OCI-LY3 (cell line): ENCODE measurements around the gene DCTN1.
"Not testable (repeated sequence)": the region's sequence is repeated elsewhere in the genome, so short reads cannot be mapped to it uniquely, and the experiment has no call there.

ENCODE experiments used
- H2AFZ ChIP-seq: fragments of 200-600, 300-600 bp; shearing (Covaris generic); 2 replicates; pipeline ENCODE4 v1.6.0; 2014; ENCODE audit warnings: antibody characterized with exemption, low read depth, low read length
- H3K27ac ChIP-seq: fragments of 200-600, 300-600 bp; sonication (generic); 2 replicates; pipeline ENCODE4 v1.5.1; 2014; ENCODE audit warnings: mild to moderate bottlenecking, low read length, moderate library complexity, mixed read lengths
- H3K27me3 ChIP-seq: fragments of 200-600, 300-600 bp; sonication (generic); 2 replicates; pipeline ENCODE4 v1.6.1; 2014; ENCODE audit warnings: low read depth, low read length, mixed read lengths
- H3K36me3 ChIP-seq: fragments of 200-600, 300-600 bp; sonication (generic); replicated peaks from 2 replicates; pipeline ENCODE3; 2014; ENCODE audit warnings: low read depth, low read length, mixed read lengths
- H3K4me1 ChIP-seq: fragments of 300-600, 200-600 bp; sonication (generic); 2 replicates; pipeline ENCODE4 v1.6.1; 2014; ENCODE audit warnings: low read length, mixed read lengths
- H3K4me2 ChIP-seq: fragments of 200-600, 300-600 bp; sonication (generic); 2 replicates; pipeline ENCODE4 v1.6.1; 2014; ENCODE audit warnings: low read length, mixed read lengths
- H3K4me3 ChIP-seq: fragments of 300-600, 200-600 bp; sonication (generic); 2 replicates; pipeline ENCODE4 v1.5.1; 2014; ENCODE audit warnings: antibody characterized with exemption, mild to moderate bottlenecking, low read length, moderate library complexity
- H3K79me2 ChIP-seq: fragments of 300-600, 200-600 bp; shearing (Covaris generic); 2 replicates; pipeline ENCODE4 v1.6.1; 2014; ENCODE audit warnings: mild to moderate bottlenecking, low read length, mixed read lengths
- H3K9ac ChIP-seq: fragments of 300-600, 200-600 bp; shearing (Covaris generic); 2 replicates; pipeline ENCODE4 v1.6.0; 2014; ENCODE audit warnings: mild to moderate bottlenecking, low read length, moderate library complexity
- H3K9me3 ChIP-seq: fragments of 200-600, 300-600 bp; shearing (Covaris generic); 2 replicates; pipeline ENCODE4 v1.6.1; 2014; ENCODE audit warnings: low read length, mixed read lengths; ENCODE audit not compliant: insufficient read depth
- H4K20me1 ChIP-seq: fragments of 200-600, 300-600 bp; sonication (generic); 2 replicates; pipeline ENCODE4 v1.6.1; 2016; ENCODE audit warnings: low read length, mixed read lengths; ENCODE audit not compliant: insufficient read depth
- CTCF ChIP-seq: fragments of 200-600, 300-600 bp; sonication (generic); IDR thresholded peaks from 2 replicates; pipeline ENCODE4 v1.5.1; 2014; ENCODE audit warnings: antibody characterized with exemption, low read length, low read depth
- EZH2phosphoT487 ChIP-seq: fragments of 200-600 bp; shearing (Covaris generic); IDR thresholded peaks from 2 replicates; pipeline ENCODE4 v1.6.1; 2018; ENCODE audit warnings: antibody characterized with exemption, mixed run types, low read depth

The DCTN1 gene

DNA sequence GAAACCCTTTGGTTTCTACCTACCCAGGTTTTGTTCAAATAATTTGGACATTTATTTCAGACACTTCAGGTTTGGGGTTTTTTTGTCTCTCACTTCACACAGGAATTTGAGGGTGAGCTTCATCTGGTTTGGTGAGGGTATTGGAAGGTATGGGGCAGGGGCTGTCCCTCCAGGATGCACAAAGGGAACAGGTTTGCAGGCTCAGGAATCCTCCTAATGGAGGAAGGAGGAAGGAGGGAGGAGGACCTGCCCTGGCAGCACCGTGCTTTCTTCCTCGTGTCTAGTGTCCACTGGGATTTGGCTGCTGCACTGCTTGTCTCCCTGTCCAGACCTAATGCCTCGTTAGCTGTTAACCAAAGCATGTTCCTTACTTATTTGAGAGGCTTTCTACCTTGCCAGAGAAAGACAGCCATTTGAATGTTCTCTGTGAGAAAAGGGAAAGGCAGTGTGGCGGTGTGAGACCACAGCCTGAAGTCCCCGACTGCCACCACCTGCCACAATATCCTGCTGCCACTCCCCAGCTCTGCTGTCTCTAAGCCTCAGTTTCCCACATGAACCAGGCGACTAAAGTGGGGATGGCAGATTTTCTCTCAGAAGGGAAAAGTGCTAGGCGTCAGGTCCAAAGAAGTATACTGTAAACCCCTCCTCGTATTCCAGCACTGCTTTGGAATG lies 34.7 kb downstream of the DCTN1 start:
- H2AFZ ChIP-seq = peak overlapping the region; percentile 39; the same call in 1 of the 2 replicates
- H4K20me1 ChIP-seq = no peaks in the 10 kb centered on the region
- H3K79me2 ChIP-seq = no peaks in the 10 kb centered on the region

GRCh38 chr2:74343316-74343715 lies 36.8 kb downstream of the DCTN1 start, which contains the start of gene SLC4A5:
Gene SLC4A5, minus strand, starts transcription at chr2:74343416. Its CDS starts 28,393 bp downstream, at chr2:74315023.
- Histone ChIP-seq H3K4me2 (no peak within 1 kb of the TSS), H3K27ac (no peak within 1 kb of the TSS), H3K4me1 (no peaks in the 10 kb centered on the region), H3K4me3 (no peak within 1 kb of the TSS), H3K9ac (no peak within 1 kb of the TSS), H2AFZ (no peak within 1 kb of the TSS), H3K9me3 (no peaks in the 10 kb centered on the region), H4K20me1 (no peaks in the 10 kb centered on the region), H3K79me2 (no peaks in the 10 kb centered on the region), H3K36me3 (no peaks in the 10 kb centered on the region), H3K27me3 (0 out of 2 replicates have a peak, but pooled peaks cover 6% of the 10 kb centered on the region)
- TF ChIP-seq CTCF (no peak), EZH2phosphoT487 (no peak)

More for the DNA sequence above, 34.7 kb downstream of the DCTN1 start:
- H3K4me1 ChIP-seq = no peaks in the 10 kb centered on the region
- H3K27me3 ChIP-seq = 0 out of 2 replicates have a peak, but pooled peaks cover 6% of the 10 kb centered on the region
- no peaks in the 10 kb centered on the region for H3K36me3 ChIP-seq
- no peak for TF ChIP-seq CTCF
- TF ChIP-seq EZH2phosphoT487 = no peak
- H3K4me3 ChIP-seq = no peak overlapping the region
- H3K9me3 ChIP-seq = no peaks in the 10 kb centered on the region
- H3K4me2 ChIP-seq = no peak overlapping the region
- no peak overlapping the region for H3K27ac ChIP-seq
- H3K9ac ChIP-seq = no peak overlapping the region

DNA sequence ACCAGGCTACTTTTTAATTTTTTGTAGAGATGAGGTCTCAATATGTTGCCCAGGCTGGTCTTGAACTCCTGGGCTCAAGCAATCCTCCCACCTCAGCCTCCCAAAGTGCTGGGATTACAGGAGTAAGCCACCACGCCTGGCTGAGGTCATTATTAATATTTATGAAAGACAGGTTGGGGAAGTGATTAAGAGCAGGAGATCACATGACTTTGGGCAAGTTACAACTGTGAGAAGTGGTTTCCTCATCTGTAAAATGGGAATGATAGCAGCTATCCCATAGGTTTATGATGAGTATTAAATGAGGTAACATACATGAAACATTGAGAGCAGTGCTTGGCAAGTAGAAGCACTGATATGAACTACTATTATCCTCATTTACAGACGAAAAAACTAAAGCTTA lies 43.9 kb downstream of the DCTN1 start:
- H3K9ac ChIP-seq, H3K27me3 ChIP-seq, H3K9me3 ChIP-seq, H3K27ac ChIP-seq, H3K4me3 ChIP-seq, H3K79me2 ChIP-seq, H3K4me1 ChIP-seq, H4K20me1 ChIP-seq, H2AFZ ChIP-seq, H3K36me3 ChIP-seq: not testable (repeated sequence)
- H3K4me2 ChIP-seq = peak overlapping the region; percentile 20; the same call in 1 of the 2 replicates

DNA sequence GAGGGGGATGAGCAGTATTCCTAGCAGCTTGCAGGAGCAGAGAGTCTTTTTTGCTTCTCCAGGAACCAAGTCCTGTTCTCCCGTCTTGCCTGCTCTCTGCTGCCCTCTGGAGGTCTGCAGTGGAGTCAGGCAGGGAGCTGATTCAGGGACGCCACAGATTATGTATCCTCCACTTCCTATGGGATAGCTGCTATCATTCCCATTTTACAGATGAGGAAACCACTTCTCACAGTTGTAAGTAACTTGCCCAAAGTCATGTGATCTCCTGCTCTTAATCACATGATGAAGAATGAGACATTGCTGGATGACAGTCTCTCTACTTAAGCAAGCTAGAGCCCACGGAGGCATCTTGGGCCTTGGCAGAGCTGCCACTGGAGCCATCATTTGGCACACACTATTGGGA lies 45.2 kb downstream of the DCTN1 start:
- H3K79me2 ChIP-seq = no peaks in the 10 kb centered on the region
- H3K4me3 ChIP-seq = no peak overlapping the region
- no peak overlapping the region; the same call in 1 of the 2 replicates for H3K4me2 ChIP-seq
- H3K36me3 ChIP-seq = no peaks in the 10 kb centered on the region
- H3K27me3 ChIP-seq = no peaks in the 10 kb centered on the region
- no peak overlapping the region for H2AFZ ChIP-seq
- TF ChIP-seq CTCF (peak; percentile 87), EZH2phosphoT487 (no peak)
- no peaks in the 10 kb centered on the region for H3K9me3 ChIP-seq
- no peak overlapping the region for H3K27ac ChIP-seq
- H4K20me1 ChIP-seq = no peaks in the 10 kb centered on the region
- H3K9ac ChIP-seq = no peak overlapping the region
- peaks cover 9% of the 10 kb centered on the region for H3K4me1 ChIP-seq
